Activated CD8-positive, alpha-beta T cell treated with anti-CD3 and anti-CD28 coated beads, Interleukin-2, amount 10 ng/mL, durations not matched to agents 7 days and 5 days (primary cell): ENCODE data around the gene TFE3. TPM values are rescaled to one million over a fixed set of nuclear protein-coding genes. Genes with fewer than 3 reads are reported as not detected.

Experiments used
- ATAC-seq: fragments of 150-1000 bp; cut with Tn5 transposase; one replicate; pipeline ENCODE4 v1.10.0; 2021; ENCODE audit warnings: moderate library complexity
- CTCF ChIA-PET: fragments of 350-600 bp; sonication (Branson Sonifier 250); formaldehyde crosslinking; loops from one replicate; lab custom pipeline; 2021; ENCODE audit warnings: antibody characterized with exemption; lab: Charles Lee
- POLR2A ChIA-PET: fragments of 350-600 bp; sonication (Branson Sonifier 250); formaldehyde crosslinking; loops from one replicate; lab custom pipeline; 2021; ENCODE audit warnings: antibody characterized with exemption; lab: Charles Lee
- DNase-seq: peaks from one replicate; pipeline ENCODE4 v3.0.0-alpha.2; 2020
- H3K27ac Mint-ChIP-seq: one replicate; pipeline ENCODE4 v1.8.0; 2021; ENCODE audit warnings: mild to moderate bottlenecking, mixed read lengths
- H3K27me3 Mint-ChIP-seq: one replicate; pipeline ENCODE4 v1.8.0; 2021; ENCODE audit warnings: low read depth, mixed read lengths
- H3K36me3 Mint-ChIP-seq: one replicate; pipeline ENCODE4 v1.8.0; 2021; ENCODE audit warnings: low read depth, mixed read lengths
- H3K4me1 Mint-ChIP-seq: one replicate; pipeline ENCODE4 v1.8.0; 2021; ENCODE audit warnings: low read depth, mixed read lengths
- H3K4me3 Mint-ChIP-seq: one replicate; pipeline ENCODE4 v1.8.0; 2021; ENCODE audit warnings: mild to moderate bottlenecking, mixed read lengths
- H3K9me3 Mint-ChIP-seq: one replicate; pipeline ENCODE4 v1.8.0; 2022; ENCODE audit warnings: mixed read lengths; ENCODE audit not compliant: insufficient read depth
- total RNA-seq, 2 experiments: library from RNA; stranded (reverse); gene quantifications; one replicate each; pipeline ENCODE4 v1.2.3, GENCODE V29; 2021

TFE3 gene, protein sequence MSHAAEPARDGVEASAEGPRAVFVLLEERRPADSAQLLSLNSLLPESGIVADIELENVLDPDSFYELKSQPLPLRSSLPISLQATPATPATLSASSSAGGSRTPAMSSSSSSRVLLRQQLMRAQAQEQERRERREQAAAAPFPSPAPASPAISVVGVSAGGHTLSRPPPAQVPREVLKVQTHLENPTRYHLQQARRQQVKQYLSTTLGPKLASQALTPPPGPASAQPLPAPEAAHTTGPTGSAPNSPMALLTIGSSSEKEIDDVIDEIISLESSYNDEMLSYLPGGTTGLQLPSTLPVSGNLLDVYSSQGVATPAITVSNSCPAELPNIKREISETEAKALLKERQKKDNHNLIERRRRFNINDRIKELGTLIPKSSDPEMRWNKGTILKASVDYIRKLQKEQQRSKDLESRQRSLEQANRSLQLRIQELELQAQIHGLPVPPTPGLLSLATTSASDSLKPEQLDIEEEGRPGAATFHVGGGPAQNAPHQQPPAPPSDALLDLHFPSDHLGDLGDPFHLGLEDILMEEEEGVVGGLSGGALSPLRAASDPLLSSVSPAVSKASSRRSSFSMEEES
- 10 to 100 TPM; 17.6 to 18.2 TPM for total RNA-seq

DNA sequence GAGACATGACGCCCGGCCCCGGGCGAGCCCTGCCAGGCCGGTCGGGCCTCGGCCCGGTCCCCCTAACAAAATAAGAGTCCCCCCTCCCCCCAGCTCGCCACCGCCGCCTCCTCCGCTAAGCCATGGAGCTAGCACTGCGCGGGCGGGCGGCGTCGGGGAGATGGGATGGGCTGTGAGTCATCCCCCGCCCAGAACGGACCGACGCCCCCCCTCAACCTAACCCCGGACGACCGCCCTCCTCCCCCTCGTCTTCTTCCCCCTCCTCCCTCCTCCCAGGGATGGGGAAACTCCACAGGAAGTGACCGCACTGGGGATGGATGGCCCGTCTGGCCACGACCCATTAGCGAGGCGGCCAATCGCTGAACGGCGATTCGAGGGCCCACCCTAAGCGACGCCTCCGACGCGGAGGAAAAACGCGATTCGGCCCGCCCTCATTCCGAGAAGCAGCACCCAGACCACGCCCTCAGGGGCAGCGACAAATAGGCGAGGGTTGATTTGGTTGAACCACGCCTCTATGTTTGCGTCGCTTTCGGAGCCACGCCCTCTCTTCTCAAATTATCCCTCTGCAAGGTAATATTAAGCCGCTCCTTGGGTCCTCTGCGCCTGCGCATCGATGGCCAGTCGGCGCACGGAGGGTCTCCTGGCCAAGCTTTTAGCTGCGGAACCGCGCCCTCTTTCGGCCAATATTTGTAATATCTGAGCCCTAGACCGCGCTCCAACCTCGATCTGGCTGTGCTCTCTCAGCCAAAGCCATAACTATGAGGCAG is at the start of gene TFE3:
Gene TFE3, minus strand, starts transcription at position 138 of the 767 bp plus-strand sequence. Its CDS starts 131 bp downstream, at position 7.
- no peaks in the 10 kb centered on the region for H3K27me3 Mint-ChIP-seq
- peak within 1 kb of the TSS; percentile 87 for H3K4me3 Mint-ChIP-seq
- DNase-seq (peak; percentile 97), ATAC-seq (peak; percentile 93)
- peaks cover 36% of the 10 kb centered on the region for H3K4me1 Mint-ChIP-seq
- ChIA-PET CTCF (interaction anchor here (1.0 to 2.0 kb wide), 10 partner anchors 10 to 395 kb away, joined by 3 to 9 read pairs (median 4); partner anchors contain the start of genes GRIPAP1 and KCND1), POLR2A (interaction anchor here (0.6 to 3.2 kb wide), 5 partner anchors 41 to 124 kb away, joined by 3 to 10 read pairs (median 3); partner anchors contain the start of gene GRIPAP1)
- H3K27ac Mint-ChIP-seq, result peak within 1 kb of the TSS; percentile 87
- no peaks in the 10 kb centered on the region for H3K9me3 Mint-ChIP-seq
- H3K36me3 Mint-ChIP-seq, result peaks cover 13% of the 10 kb centered on the region

DNA sequence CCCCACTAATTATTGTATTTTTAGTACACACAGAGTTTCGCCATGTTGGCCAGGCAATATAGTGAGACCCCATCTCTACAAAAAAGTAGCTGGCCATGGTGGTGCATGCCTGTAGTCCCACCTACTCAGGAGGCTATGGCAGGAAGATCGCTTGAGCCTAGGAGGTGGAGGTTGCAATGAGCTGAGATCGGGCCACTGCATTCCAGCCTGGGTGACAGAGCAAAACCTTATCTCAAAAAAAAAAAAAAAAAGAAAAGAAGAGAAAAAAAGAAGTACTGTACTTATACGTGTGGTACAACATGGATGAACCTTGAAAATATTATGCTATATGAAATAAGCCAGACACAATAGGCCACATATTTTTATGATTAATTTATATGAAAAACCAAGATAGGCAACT is 46.4 kb upstream of the TFE3 start:
- CTCF ChIA-PET, result no interaction called here

DNA sequence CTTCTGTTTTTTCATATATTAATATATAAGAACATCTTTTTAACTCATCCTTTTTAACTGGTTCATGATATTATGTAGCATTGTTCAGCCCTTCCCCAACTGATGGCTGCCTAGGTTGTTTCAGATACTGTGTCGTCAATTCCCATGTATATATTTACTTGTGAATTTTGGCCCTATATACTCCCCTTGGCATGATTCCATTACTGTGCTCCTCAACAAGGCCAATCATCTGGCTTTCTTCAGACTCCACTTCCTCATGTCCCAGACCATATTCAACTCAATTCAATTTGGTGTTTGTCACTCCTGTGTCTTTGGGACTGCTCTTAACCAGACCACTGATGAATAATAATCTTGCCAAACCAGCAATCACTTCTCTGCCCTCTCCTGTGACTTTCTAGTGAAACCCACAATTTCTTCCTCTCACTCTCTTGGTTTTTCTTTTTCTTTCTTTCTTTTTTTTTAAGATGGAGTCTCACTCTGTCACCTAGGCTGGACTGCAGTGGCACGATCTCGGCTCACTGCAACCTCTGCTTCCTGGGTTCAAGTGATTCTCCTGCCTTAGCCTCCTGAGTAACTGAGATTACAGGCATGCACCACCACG is 39.2 kb upstream of the TFE3 start:
- Mint-ChIP-seq H3K4me3 (no peak overlapping the region), H3K9me3 (no peaks in the 10 kb centered on the region), H3K4me1 (peaks cover 21% of the 10 kb centered on the region), H3K36me3 (no peaks in the 10 kb centered on the region), H3K27me3 (no peaks in the 10 kb centered on the region), H3K27ac (peak overlapping the region; percentile 6)
- ATAC-seq (no peak), DNase-seq (no peak)
- POLR2A ChIA-PET, result interaction anchor here (0.6 kb wide), 1 partner anchor 18 kb away, joined by 4 read pairs; no protein-coding TSS in a partner anchor
- CTCF ChIA-PET, result no interaction called here

More for the DNA sequence above, 46.4 kb upstream of the TFE3 start:
- no peaks in the 10 kb centered on the region for H3K27me3 Mint-ChIP-seq
- H3K4me1 Mint-ChIP-seq, result no peaks in the 10 kb centered on the region
- POLR2A ChIA-PET, result no interaction called here
- no peak overlapping the region for H3K4me3 Mint-ChIP-seq
- H3K36me3 Mint-ChIP-seq, result no peaks in the 10 kb centered on the region
- no peak overlapping the region for H3K27ac Mint-ChIP-seq
- DNase-seq (no peak), ATAC-seq (no peak)
- H3K9me3 Mint-ChIP-seq, result no peaks in the 10 kb centered on the region

DNA sequence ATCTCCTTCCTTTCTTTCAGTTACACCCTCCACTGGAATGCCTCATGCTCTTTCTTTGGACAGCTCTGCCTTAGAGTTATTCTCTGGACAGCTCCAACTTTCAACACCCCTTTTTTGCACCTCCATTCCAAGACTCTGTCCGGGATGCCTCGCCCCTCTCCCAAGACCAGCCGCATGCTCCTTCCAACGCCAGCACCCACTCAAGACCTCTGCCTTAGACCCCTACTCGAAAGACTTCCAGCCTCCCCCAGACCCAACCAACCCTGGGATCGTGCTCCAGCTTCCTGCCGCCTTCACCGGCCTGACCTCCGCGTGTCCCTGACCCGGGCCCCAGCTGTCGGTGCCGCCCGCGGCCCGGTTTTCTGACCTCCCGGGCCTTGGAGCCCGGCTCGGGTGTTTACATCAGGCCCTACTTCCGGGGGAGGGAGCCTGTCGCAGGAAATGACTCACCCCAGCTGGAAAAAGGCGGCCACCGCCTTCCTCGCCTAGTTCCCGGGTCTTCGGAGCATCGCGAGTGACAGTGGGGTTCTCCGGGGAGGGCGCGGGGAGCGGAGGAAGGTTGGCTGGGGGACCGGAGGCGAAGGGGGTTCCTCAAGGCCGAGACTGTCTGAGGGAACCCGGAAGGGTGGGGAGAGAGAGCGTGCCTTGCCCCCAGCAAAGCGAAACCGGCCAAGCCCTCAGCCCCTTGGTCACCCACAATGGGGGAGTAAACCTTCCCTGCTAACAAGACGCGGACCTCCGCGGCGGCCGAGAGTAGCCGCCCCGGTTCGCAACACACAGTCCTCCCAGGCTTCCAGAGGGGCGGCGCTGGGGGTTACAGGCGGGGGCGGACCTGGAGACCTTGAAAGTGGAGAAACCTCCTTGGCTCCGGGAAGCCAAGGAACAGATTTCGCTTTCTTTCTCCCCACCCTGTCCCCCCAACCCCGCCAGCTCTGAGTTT is 36.6 kb upstream of the TFE3 start, which contains the start of gene WDR45:
Gene WDR45, minus strand, starts transcription at position 399 of the 940 bp plus-strand sequence. CDS start 1,792 bp downstream, outside the sequence.
- ChIA-PET CTCF (interaction anchor here (0.6 to 1.1 kb wide), 2 partner anchors 87 to 1846 kb away, joined by 3 read pairs; no protein-coding TSS in a partner anchor), POLR2A (interaction anchor here (0.6 to 1.6 kb wide), 8 partner anchors 22 to 548 kb away, joined by 3 to 4 read pairs (median 4); partner anchors contain the start of gene GRIPAP1)
- Mint-ChIP-seq H3K4me3 (peak within 1 kb of the TSS; percentile 88), H3K4me1 (peaks cover 21% of the 10 kb centered on the region), H3K9me3 (no peaks in the 10 kb centered on the region), H3K27me3 (no peaks in the 10 kb centered on the region), H3K36me3 (peaks cover 4% of the 10 kb centered on the region), H3K27ac (peak within 1 kb of the TSS; percentile 99)
- DNase-seq (peak; percentile 82), ATAC-seq (peak; percentile 85)

DNA sequence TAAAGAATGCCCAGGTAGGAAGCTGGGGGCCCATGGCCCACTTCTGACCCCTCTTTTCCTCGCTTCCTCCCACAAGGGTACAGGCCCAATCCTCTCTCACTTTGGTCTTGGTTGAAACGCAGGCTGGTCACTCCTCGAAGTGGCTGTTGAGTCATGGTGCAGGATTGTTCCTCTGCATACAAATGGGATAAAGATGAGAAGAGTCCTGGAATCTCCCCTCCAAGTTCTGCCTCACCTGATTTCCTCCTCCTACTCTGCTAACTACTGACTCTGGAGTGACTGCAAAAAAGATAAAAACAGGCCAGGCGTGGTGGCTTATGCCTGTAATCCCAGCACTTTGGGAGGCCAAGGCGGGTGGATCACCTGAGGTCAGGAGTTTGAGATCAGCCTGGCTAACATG is 34.8 kb upstream of the TFE3 start:
- Mint-ChIP-seq H3K36me3 (peaks cover 11% of the 10 kb centered on the region), H3K4me3 (no peak overlapping the region), H3K9me3 (no peaks in the 10 kb centered on the region), H3K27ac (peak overlapping the region; percentile 11), H3K4me1 (peaks cover 32% of the 10 kb centered on the region), H3K27me3 (no peaks in the 10 kb centered on the region)
- CTCF ChIA-PET, result no interaction called here
- DNase-seq (no peak), ATAC-seq (no peak)
- POLR2A ChIA-PET, result no interaction called here

GRCh38 chrX:49075347-49075746 is 32.2 kb upstream of the TFE3 start:
- CTCF ChIA-PET, result no interaction called here
- H3K27me3 Mint-ChIP-seq, result no peaks in the 10 kb centered on the region
- H3K9me3 Mint-ChIP-seq, result no peaks in the 10 kb centered on the region

DNA sequence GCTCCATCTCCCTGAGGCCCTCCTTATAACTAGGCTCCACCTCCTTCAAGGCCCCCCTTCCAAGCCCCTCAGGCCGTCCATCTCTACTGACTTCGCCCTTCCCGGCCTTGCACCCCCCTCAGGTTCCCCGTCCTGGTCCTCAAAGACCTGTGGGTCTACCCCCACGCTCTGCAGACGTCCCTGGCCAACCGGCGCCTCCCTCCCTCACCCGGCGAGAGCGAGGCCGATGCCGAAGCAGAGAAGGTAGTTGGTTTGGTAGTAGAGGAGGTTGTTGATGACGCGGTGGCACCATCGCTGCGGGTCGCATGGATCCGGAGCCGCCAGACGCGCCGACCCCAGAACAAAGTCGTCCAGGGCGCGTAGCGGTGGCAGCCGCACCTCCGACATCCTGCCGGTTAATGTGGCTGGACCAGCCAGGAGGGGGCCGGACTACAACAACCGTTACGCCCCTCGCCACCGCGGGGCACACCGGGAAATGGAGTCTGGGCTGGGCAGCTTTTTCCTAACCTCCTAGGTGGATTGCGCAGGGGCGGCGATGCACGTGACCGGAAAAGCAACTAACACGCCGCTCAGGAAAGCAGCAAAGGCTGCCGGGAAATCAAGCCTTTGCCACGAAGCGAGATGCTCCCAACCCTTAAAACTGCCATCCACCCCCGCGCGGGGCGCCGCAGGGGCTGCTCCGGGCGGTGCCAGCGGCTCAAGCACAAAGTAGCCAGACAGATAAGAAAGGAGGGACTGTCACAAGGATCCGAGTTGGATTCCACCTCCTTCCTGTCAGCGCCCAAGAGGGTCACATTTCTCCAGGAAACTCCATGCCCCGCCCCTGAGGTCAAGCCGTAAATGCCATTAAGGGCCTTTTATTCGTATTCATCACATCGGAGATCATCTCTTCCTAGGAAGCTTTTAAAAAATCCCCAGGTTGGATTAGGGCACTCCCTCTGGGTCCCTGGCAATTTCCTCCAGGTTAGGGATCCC is 30.7 kb upstream of the TFE3 start, which contains the start of gene PRAF2:
Gene PRAF2, minus strand, starts transcription at position 402 of the 975 bp plus-strand sequence. Its CDS starts 15 bp downstream, at position 387.
- H3K4me3 Mint-ChIP-seq, result peak within 1 kb of the TSS; percentile 84
- peak; percentile 94 for DNase-seq
- peaks cover 16% of the 10 kb centered on the region for H3K36me3 Mint-ChIP-seq
- no peaks in the 10 kb centered on the region for H3K27me3 Mint-ChIP-seq
- POLR2A ChIA-PET, result interaction anchor here (1.0 to 1.4 kb wide), 2 partner anchors 8 to 18 kb away, joined by 3 read pairs; no protein-coding TSS in a partner anchor
- no peaks in the 10 kb centered on the region for H3K9me3 Mint-ChIP-seq
- peak; percentile 97 for ATAC-seq
- H3K4me1 Mint-ChIP-seq, result peaks cover 32% of the 10 kb centered on the region
- CTCF ChIA-PET, result no interaction called here
- peak within 1 kb of the TSS; percentile 87 for H3K27ac Mint-ChIP-seq

More at GRCh38 chrX:49075347-49075746, 32.2 kb upstream of the TFE3 start:
- H3K27ac Mint-ChIP-seq, result no peak overlapping the region
- peaks cover 16% of the 10 kb centered on the region for H3K36me3 Mint-ChIP-seq
- ATAC-seq, result no peak
- peaks cover 38% of the 10 kb centered on the region for H3K4me1 Mint-ChIP-seq
- H3K4me3 Mint-ChIP-seq, result no peak overlapping the region
- no peak for DNase-seq
- POLR2A ChIA-PET, result no interaction called here

DNA sequence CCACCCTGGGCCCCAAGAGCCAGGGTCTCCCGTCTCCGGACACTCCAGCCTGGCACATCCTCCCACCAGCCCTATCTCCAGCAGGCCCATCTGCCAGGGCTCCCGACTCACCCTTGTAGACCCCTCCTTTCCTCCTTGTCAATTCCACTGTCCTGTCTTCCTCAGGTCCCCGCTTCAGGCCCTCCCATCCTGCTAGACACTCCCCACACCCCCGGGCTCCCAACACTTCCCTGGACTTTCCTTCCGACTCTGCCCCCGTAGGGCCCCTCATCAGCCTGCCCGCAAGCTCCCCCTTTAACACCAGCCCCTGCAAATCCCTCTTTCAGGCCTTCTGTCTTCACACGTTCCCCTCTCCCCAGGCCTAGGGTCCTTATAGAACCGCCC is 29.5 kb upstream of the TFE3 start:
- Mint-ChIP-seq H3K4me1 (peaks cover 26% of the 10 kb centered on the region), H3K27ac (peak overlapping the region; percentile 87), H3K9me3 (no peaks in the 10 kb centered on the region), H3K36me3 (peaks cover 16% of the 10 kb centered on the region), H3K27me3 (no peaks in the 10 kb centered on the region), H3K4me3 (peak overlapping the region; percentile 84)
- ChIA-PET CTCF (no interaction called here), POLR2A (no interaction called here)
- DNase-seq (no peak), ATAC-seq (no peak)

- ChIA-PET CTCF (no interaction called here), POLR2A (no interaction called here)
- ATAC-seq (no peak), DNase-seq (no peak)
- H3K4me3 Mint-ChIP-seq, result peak overlapping the region; percentile 6
- no peak overlapping the region for H3K27ac Mint-ChIP-seq
- peaks cover 16% of the 10 kb centered on the region for H3K36me3 Mint-ChIP-seq
- peaks cover 26% of the 10 kb centered on the region for H3K4me1 Mint-ChIP-seq
- H3K9me3 Mint-ChIP-seq, result no peaks in the 10 kb centered on the region
- H3K27me3 Mint-ChIP-seq, result no peaks in the 10 kb centered on the region
Measured at GRCh38 chrX:49071877-49072711, 28.9 kb upstream of the TFE3 start.
